ENCODE data around the gene KRT74. TPM values are rescaled to one million over a fixed set of nuclear protein-coding genes. Genes with fewer than 3 reads are reported as not detected.

KRT74 gene
- total and polyA plus RNA-seq, 9 of the 15 experiments (the other 6 are each of a cell fraction or from before 2014, with no cell fraction given): not detected

GRCh38 chr12:52614381-52615207 lies 41.0 kb upstream of the KRT74 start:
- no TSS peak for BruUV-seq (replicated peaks)
- no peak for TF ChIP-seq ZNF263 (CRISPR knock-in tag; IDR thresholded peaks at IDR 0.05; ENCODE audit: borderline replicate concordance)
- no peak for TF ChIP-seq HDGF (IDR thresholded peaks at IDR 0.05)
- no peak for TF ChIP-seq SMAD4 (CRISPR knock-in tag; conservative IDR thresholded peaks at IDR 0.05)
- no peak for TF ChIP-seq CBFB (CRISPR knock-in tag; IDR thresholded peaks at IDR 0.05)
- no peak for TF ChIP-seq ZNF316 (IDR thresholded peaks at IDR 0.05)
- TF ChIP-seq RAD51 (IDR thresholded peaks at IDR 0.05; ENCODE audit: borderline replicate concordance, low read depth): no peak
- TF ChIP-seq ZNF41 (CRISPR knock-in tag; conservative IDR thresholded peaks at IDR 0.05): no peak
- no peak for TF ChIP-seq TFE3 (CRISPR knock-in tag; IDR thresholded peaks at IDR 0.05)
- no peak for TF ChIP-seq LARP7 (IDR thresholded peaks at IDR 0.05)
- no peak for TF ChIP-seq STAT5B (CRISPR knock-in tag; IDR thresholded peaks at IDR 0.05)
- TF ChIP-seq POLR2H (tag; IDR thresholded peaks at IDR 0.05; ENCODE audit: low read depth): no peak
- TF ChIP-seq ZFP36 (IDR thresholded peaks at IDR 0.05; ENCODE audit: low read depth, low read length, partially characterized antibody): no peak
- TF ChIP-seq ZNF384 (IDR thresholded peaks at IDR 0.05; ENCODE audit: low read depth, low read length): no peak
- no peak for TF ChIP-seq NCOR1 (IDR thresholded peaks at IDR 0.05)
- no peak for TF ChIP-seq ZBTB12 (CRISPR knock-in tag; IDR thresholded peaks at IDR 0.05)
- TF ChIP-seq ZBTB8A (IDR thresholded peaks at IDR 0.05; ENCODE audit: partially characterized antibody): no peak
- 14% methylated on average over 10 of the region's 10 CpGs for WGBS (ENCODE audit: insufficient coverage, low coverage, missing lambda C conversion rate)
- no peak for DNase-seq (ENCODE audit: extremely low read depth in 1 of 4, low spot score in 3 of 4)
- no peak for FAIRE-seq
- Histone ChIP-seq H3K4me3 (no peak overlapping the region), H3K79me2 (ENCODE audit: control insufficient read depth, insufficient read depth, low read length) (no peaks in the 10 kb centered on the region), H3K27ac (ENCODE audit: extremely low read depth, low read depth, low read length) (no peak overlapping the region), H4K20me1 (replicated peaks; ENCODE audit: control insufficient read depth, insufficient read depth, low read length) (0 out of 2 replicates have a peak, but pooled peaks cover 2% of the 10 kb centered on the region), H3K9me1 (ENCODE audit: control insufficient read depth, insufficient read depth, low read length) (no peaks in the 10 kb centered on the region), H3K4me2 (ENCODE audit: insufficient read depth, low read length) (no peak overlapping the region), H2AFZ (ENCODE audit: low read depth, low read length) (no peak overlapping the region), H3K36me3 (ENCODE audit: control insufficient read depth, insufficient read depth, low read length) (no peaks in the 10 kb centered on the region), H3K9ac (ENCODE audit: insufficient read depth in 1 of 2, low read depth in 2 of 2, low read length in 2 of 2) (0 out of 4 replicates have a peak overlapping the region, but pooled peaks of 1 of the 2 experiments have one; percentile 26), H3K4me1 (replicated peaks in 1 of 2; ENCODE audit: control insufficient read depth in 2 of 2, insufficient read depth in 2 of 2, low read length in 2 of 2) (peaks cover 0 to 4% of the 10 kb centered on the region in 2 experiments; a peak in 3 of 5 replicates), H3K9me3 (replicated peaks; ENCODE audit: control insufficient read depth, insufficient read depth, low read depth, low read length) (no peaks in the 10 kb centered on the region), H3K27me3 (ENCODE audit: control insufficient read depth in 2 of 2, insufficient read depth in 2 of 2, low read length in 2 of 2) (peaks cover 7 to 39% of the 10 kb centered on the region in 2 experiments; a peak in 4 of 5 replicates)
- CTCF ChIA-PET (ENCODE audit: low intra/inter-chr PET ratio): interaction anchor here (0.5 kb wide), 1 partner anchor 440 kb away, joined by 6 read pairs; no protein-coding TSS in a partner anchor
- in situ Hi-C loops (cut with MboI): no loop called here
- intact Hi-C loops (cut with micrococcal nuclease): no loop called here
- no peak for ATAC-seq
- POLR2A ChIA-PET: no interaction called here
